GM23338 (cell line): ENCODE measurements around the gene SLC39A11. TPM values are rescaled to one million over a fixed set of nuclear protein-coding genes. Genes with fewer than 3 reads are reported as not detected.

Experiments
- ATAC-seq: fragments of 200-7000 bp; cut with Tn5 transposase; 3 replicates; pipeline ENCODE4 v1.9.1; 2020
- DNase-seq: peaks from one replicate; pipeline ENCODE4 v3.0.0-alpha.2; 2015; ENCODE audit warnings: low spot score
- H2AFZ ChIP-seq: fragments of 200-600 bp; sonication (generic); 2 replicates; pipeline ENCODE4 v1.8.0; 2016; ENCODE audit warnings: antibody characterized with exemption, mild to moderate bottlenecking, moderate library complexity
- H3F3A ChIP-seq: fragments of 200-600 bp; sonication (generic); replicated peaks from 2 replicates; pipeline ENCODE4 v1.8.0; 2017; ENCODE audit warnings: antibody characterized with exemption, mixed run types, low read depth
- H3K27ac ChIP-seq: fragments of 200-600 bp; sonication (generic); 2 replicates; pipeline ENCODE4 v1.6.1; 2016; ENCODE audit warnings: low read depth
- H3K27me3 ChIP-seq: fragments of 200-600 bp; sonication (generic); 2 replicates; pipeline ENCODE4 v1.8.0; 2016; ENCODE audit warnings: mild to moderate bottlenecking, mixed run types, moderate library complexity; ENCODE audit not compliant: insufficient read depth
- H3K36me3 ChIP-seq: fragments of 200-600 bp; sonication (generic); 2 replicates; pipeline ENCODE4 v1.8.0; 2016; ENCODE audit warnings: mild to moderate bottlenecking; ENCODE audit not compliant: insufficient read depth
- H3K4me1 ChIP-seq: fragments of 200-600 bp; sonication (generic); 2 replicates; pipeline ENCODE4 v1.8.0; 2016; ENCODE audit warnings: mild to moderate bottlenecking, moderate library complexity; ENCODE audit not compliant: insufficient read depth
- H3K4me2 ChIP-seq: fragments of 200-600 bp; sonication (generic); 2 replicates; pipeline ENCODE4 v1.7.1; 2017; ENCODE audit warnings: mixed run types
- H3K4me3 ChIP-seq: fragments of 200-600 bp; sonication (generic); 2 replicates; pipeline ENCODE4 v1.6.1; 2016; ENCODE audit warnings: mixed run types
- H3K79me2 ChIP-seq: fragments of 200-600 bp; sonication (generic); replicated peaks from 2 replicates; pipeline ENCODE4 v1.8.0; 2017; ENCODE audit warnings: mild to moderate bottlenecking; ENCODE audit not compliant: insufficient read depth
- H3K9me2 ChIP-seq: fragments of 200-600 bp; sonication (generic); 2 replicates; pipeline ENCODE4 v1.8.0; 2017; ENCODE audit not compliant: insufficient read depth
- H4K20me1 ChIP-seq: fragments of 200-600 bp; sonication (generic); replicated peaks from 2 replicates; pipeline ENCODE4 v1.8.0; 2017; ENCODE audit warnings: mild to moderate bottlenecking; ENCODE audit not compliant: insufficient read depth
- H3K27ac Mint-ChIP-seq: 2 replicates; pipeline ENCODE4 v1.8.0; 2020; ENCODE audit warnings: inconsistent platforms, mild to moderate bottlenecking, moderate library complexity, mixed read lengths
- H3K27me3 Mint-ChIP-seq: 3 replicates; pipeline ENCODE4 v1.8.0; 2022; ENCODE audit warnings: low read depth, mild to moderate bottlenecking, moderate library complexity, mixed read lengths, inconsistent platforms; ENCODE audit not compliant: insufficient read depth, poor library complexity
- H3K36me3 Mint-ChIP-seq: 3 replicates; pipeline ENCODE4 v1.8.0; 2021; ENCODE audit warnings: low read depth, mild to moderate bottlenecking, inconsistent platforms, moderate library complexity, mixed read lengths
- H3K4me1 Mint-ChIP-seq: 3 replicates; pipeline ENCODE4 v1.8.0; 2020; ENCODE audit warnings: mild to moderate bottlenecking, inconsistent platforms, mixed read lengths
- H3K4me3 Mint-ChIP-seq: 3 replicates; pipeline ENCODE4 v1.8.0; 2021; ENCODE audit warnings: moderate library complexity, mild to moderate bottlenecking, inconsistent platforms, mixed read lengths
- H3K9me3 Mint-ChIP-seq: 3 replicates; pipeline ENCODE4 v1.8.0; 2020; ENCODE audit warnings: moderate library complexity, mild to moderate bottlenecking, inconsistent platforms, mixed read lengths
- CREB1 ChIP-seq: fragments of 250-450 bp; sonication (Bioruptor Pico); IDR thresholded peaks from 2 replicates; pipeline ENCODE4 v1.5.0; 2020; ENCODE audit warnings: low read depth, mild to moderate bottlenecking, moderate library complexity
- EZH2 ChIP-seq: fragments of 200-600 bp; sonication (generic); IDR thresholded peaks from one replicate; pipeline ENCODE4 v1.8.0; 2017; ENCODE audit warnings: antibody characterized with exemption, mild to moderate bottlenecking, low read depth; ENCODE audit not compliant: unreplicated experiment
- EZH2phosphoT487 ChIP-seq: fragments of 200-600 bp; sonication (generic); IDR thresholded peaks from one replicate; pipeline ENCODE4 v1.8.1; 2018; ENCODE audit warnings: antibody characterized with exemption; ENCODE audit not compliant: unreplicated experiment
- NANOG ChIP-seq: IDR thresholded peaks from 2 replicates; pipeline ENCODE4 v1.6.1; 2016; ENCODE audit warnings: antibody characterized with exemption, borderline replicate concordance
- POLR2AphosphoS5 ChIP-seq: IDR thresholded peaks from 2 replicates; pipeline ENCODE4 v1.6.1; 2016; ENCODE audit warnings: antibody characterized with exemption, low read depth
- STAT1 ChIP-seq: IDR thresholded peaks from one replicate; pipeline ENCODE4 v1.6.1; 2016; ENCODE audit warnings: antibody characterized with exemption; ENCODE audit not compliant: unreplicated experiment
- ZNF114 ChIP-seq: fragments of 250-450 bp; sonication (Bioruptor Pico); IDR thresholded peaks from 2 replicates; pipeline ENCODE4 v1.5.0; 2020; ENCODE audit warnings: mild to moderate bottlenecking, moderate library complexity
- ZNF331 ChIP-seq: fragments of 250-450 bp; sonication (Bioruptor Pico); IDR thresholded peaks from 2 replicates; pipeline ENCODE4 v1.5.0; 2020; ENCODE audit warnings: low read depth, mild to moderate bottlenecking, moderate library complexity
- polyA plus RNA-seq: library from polyadenylated mRNA; unstranded; fragments of >200 nt; fragmentation: Nextera tagmentation; extraction: Ambion mirVana; gene quantifications from 2 replicates; pipeline ENCODE4 v1.2.1, GENCODE V29; 2016
- total RNA-seq: library from RNA; depleted of rRNA; stranded (reverse); fragments of >200 nt; shearing (Covaris generic); gene quantifications from 2 replicates; pipeline ENCODE4 v1.2.3, GENCODE V29; 2014
- TF ChIP-seq, protein P1 (sequence below): fragments of 250-450 bp; sonication (Bioruptor Pico); IDR thresholded peaks from 2 replicates; pipeline ENCODE4 v1.5.0; 2020; ENCODE audit warnings: mild to moderate bottlenecking, moderate library complexity
- TF ChIP-seq, protein P2 (sequence below): IDR thresholded peaks from one replicate; pipeline ENCODE4 v1.6.1; 2018; ENCODE audit warnings: antibody characterized with exemption; ENCODE audit not compliant: unreplicated experiment
- TF ChIP-seq, protein P3 (sequence below), 2 experiments: fragments of 200-600 bp in 1 of 2; sonication (generic) in 1 of 2; conservative IDR thresholded peaks; 2 replicates each; pipeline versions ENCODE4 v1.5.1 to v1.6.1; 2016 to 2017; ENCODE audit warnings: antibody characterized with exemption in 2 of 2, low read depth in 2 of 2, mild to moderate bottlenecking in 2 of 2, moderate library complexity in 1 of 2

Gene SLC39A11
- total and polyA plus RNA-seq, 2 experiments from 2014 or later, result 10.8 to 18.1 TPM

DNA sequence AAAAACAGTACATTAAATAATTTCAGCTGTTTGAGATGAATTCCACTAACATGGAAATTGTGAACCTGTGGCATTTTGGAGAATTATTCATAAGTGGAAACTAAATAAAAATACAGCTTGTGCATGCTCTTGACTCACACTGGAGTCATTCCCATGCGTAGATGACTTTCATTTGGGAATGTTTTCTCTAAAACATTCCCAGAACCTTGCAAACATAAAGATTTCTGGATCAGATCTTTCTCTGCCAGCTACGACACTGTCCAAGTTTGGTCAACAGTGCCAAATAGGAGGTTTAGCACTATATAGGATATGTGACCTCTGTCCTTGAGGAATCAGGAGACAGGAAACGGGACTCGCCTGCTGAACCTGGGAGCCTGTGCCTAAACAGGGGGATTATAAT is 400.9 kb downstream of the SLC39A11 start:
- H3K27ac ChIP-seq, result no peak overlapping the region
- no peak overlapping the region for H3K4me2 ChIP-seq
- H3K36me3 Mint-ChIP-seq, result no peaks in the 10 kb centered on the region; the same call in 2 of the 3 replicates
- no peak for TF ChIP-seq POLR2AphosphoS5
- TF ChIP-seq EZH2, result no peak
- TF ChIP-seq, protein P1, sequence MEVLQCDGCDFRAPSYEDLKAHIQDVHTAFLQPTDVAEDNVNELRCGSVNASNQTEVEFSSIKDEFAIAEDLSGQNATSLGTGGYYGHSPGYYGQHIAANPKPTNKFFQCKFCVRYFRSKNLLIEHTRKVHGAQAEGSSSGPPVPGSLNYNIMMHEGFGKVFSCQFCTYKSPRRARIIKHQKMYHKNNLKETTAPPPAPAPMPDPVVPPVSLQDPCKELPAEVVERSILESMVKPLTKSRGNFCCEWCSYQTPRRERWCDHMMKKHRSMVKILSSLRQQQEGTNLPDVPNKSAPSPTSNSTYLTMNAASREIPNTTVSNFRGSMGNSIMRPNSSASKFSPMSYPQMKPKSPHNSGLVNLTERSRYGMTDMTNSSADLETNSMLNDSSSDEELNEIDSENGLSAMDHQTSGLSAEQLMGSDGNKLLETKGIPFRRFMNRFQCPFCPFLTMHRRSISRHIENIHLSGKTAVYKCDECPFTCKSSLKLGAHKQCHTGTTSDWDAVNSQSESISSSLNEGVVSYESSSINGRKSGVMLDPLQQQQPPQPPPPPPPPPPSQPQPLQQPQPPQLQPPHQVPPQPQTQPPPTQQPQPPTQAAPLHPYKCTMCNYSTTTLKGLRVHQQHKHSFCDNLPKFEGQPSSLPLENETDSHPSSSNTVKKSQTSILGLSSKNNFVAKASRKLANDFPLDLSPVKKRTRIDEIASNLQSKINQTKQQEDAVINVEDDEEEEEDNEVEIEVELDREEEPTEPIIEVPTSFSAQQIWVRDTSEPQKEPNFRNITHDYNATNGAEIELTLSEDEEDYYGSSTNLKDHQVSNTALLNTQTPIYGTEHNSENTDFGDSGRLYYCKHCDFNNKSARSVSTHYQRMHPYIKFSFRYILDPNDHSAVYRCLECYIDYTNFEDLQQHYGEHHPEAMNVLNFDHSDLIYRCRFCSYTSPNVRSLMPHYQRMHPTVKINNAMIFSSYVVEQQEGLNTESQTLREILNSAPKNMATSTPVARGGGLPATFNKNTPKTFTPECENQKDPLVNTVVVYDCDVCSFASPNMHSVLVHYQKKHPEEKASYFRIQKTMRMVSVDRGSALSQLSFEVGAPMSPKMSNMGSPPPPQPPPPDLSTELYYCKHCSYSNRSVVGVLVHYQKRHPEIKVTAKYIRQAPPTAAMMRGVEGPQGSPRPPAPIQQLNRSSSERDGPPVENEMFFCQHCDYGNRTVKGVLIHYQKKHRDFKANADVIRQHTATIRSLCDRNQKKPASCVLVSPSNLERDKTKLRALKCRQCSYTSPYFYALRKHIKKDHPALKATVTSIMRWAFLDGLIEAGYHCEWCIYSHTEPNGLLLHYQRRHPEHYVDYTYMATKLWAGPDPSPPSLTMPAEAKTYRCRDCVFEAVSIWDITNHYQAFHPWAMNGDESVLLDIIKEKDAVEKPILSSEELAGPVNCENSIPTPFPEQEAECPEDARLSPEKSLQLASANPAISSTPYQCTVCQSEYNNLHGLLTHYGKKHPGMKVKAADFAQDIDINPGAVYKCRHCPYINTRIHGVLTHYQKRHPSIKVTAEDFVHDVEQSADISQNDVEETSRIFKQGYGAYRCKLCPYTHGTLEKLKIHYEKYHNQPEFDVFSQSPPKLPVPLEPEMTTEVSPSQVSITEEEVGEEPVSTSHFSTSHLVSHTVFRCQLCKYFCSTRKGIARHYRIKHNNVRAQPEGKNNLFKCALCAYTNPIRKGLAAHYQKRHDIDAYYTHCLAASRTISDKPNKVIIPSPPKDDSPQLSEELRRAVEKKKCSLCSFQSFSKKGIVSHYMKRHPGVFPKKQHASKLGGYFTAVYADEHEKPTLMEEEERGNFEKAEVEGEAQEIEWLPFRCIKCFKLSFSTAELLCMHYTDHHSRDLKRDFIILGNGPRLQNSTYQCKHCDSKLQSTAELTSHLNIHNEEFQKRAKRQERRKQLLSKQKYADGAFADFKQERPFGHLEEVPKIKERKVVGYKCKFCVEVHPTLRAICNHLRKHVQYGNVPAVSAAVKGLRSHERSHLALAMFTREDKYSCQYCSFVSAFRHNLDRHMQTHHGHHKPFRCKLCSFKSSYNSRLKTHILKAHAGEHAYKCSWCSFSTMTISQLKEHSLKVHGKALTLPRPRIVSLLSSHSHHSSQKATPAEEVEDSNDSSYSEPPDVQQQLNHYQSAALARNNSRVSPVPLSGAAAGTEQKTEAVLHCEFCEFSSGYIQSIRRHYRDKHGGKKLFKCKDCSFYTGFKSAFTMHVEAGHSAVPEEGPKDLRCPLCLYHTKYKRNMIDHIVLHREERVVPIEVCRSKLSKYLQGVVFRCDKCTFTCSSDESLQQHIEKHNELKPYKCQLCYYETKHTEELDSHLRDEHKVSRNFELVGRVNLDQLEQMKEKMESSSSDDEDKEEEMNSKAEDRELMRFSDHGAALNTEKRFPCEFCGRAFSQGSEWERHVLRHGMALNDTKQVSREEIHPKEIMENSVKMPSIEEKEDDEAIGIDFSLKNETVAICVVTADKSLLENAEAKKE (CRISPR knock-in tag), result no peak
- TF ChIP-seq CREB1 (CRISPR knock-in tag), result no peak
- no peak for TF ChIP-seq NANOG
- TF ChIP-seq, protein P2, sequence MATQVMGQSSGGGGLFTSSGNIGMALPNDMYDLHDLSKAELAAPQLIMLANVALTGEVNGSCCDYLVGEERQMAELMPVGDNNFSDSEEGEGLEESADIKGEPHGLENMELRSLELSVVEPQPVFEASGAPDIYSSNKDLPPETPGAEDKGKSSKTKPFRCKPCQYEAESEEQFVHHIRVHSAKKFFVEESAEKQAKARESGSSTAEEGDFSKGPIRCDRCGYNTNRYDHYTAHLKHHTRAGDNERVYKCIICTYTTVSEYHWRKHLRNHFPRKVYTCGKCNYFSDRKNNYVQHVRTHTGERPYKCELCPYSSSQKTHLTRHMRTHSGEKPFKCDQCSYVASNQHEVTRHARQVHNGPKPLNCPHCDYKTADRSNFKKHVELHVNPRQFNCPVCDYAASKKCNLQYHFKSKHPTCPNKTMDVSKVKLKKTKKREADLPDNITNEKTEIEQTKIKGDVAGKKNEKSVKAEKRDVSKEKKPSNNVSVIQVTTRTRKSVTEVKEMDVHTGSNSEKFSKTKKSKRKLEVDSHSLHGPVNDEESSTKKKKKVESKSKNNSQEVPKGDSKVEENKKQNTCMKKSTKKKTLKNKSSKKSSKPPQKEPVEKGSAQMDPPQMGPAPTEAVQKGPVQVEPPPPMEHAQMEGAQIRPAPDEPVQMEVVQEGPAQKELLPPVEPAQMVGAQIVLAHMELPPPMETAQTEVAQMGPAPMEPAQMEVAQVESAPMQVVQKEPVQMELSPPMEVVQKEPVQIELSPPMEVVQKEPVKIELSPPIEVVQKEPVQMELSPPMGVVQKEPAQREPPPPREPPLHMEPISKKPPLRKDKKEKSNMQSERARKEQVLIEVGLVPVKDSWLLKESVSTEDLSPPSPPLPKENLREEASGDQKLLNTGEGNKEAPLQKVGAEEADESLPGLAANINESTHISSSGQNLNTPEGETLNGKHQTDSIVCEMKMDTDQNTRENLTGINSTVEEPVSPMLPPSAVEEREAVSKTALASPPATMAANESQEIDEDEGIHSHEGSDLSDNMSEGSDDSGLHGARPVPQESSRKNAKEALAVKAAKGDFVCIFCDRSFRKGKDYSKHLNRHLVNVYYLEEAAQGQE, result no peak
- no peak for TF ChIP-seq EZH2phosphoT487
- TF ChIP-seq, protein P3, sequence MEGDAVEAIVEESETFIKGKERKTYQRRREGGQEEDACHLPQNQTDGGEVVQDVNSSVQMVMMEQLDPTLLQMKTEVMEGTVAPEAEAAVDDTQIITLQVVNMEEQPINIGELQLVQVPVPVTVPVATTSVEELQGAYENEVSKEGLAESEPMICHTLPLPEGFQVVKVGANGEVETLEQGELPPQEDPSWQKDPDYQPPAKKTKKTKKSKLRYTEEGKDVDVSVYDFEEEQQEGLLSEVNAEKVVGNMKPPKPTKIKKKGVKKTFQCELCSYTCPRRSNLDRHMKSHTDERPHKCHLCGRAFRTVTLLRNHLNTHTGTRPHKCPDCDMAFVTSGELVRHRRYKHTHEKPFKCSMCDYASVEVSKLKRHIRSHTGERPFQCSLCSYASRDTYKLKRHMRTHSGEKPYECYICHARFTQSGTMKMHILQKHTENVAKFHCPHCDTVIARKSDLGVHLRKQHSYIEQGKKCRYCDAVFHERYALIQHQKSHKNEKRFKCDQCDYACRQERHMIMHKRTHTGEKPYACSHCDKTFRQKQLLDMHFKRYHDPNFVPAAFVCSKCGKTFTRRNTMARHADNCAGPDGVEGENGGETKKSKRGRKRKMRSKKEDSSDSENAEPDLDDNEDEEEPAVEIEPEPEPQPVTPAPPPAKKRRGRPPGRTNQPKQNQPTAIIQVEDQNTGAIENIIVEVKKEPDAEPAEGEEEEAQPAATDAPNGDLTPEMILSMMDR (conservative IDR thresholded peaks at IDR 0.05; ENCODE audit: low read depth in 2 of 2), result no peak
- no peak for TF ChIP-seq STAT1
- TF ChIP-seq ZNF114, result no peak
- no peak for TF ChIP-seq ZNF331 (CRISPR knock-in tag)
- H2AFZ ChIP-seq, result no peak overlapping the region
- H3K36me3 ChIP-seq, result no peaks in the 10 kb centered on the region
- ATAC-seq, result no peak
- H3K4me1 Mint-ChIP-seq, result no peaks in the 10 kb centered on the region
- H3K27me3 Mint-ChIP-seq, result no peaks in the 10 kb centered on the region
- H3K4me3 Mint-ChIP-seq, result no peak overlapping the region
- H3K79me2 ChIP-seq, result no peaks in the 10 kb centered on the region
- no peaks in the 10 kb centered on the region for H3K4me1 ChIP-seq
- no peaks in the 10 kb centered on the region for H4K20me1 ChIP-seq
- H3K9me3 Mint-ChIP-seq, result no peaks in the 10 kb centered on the region
- no peaks in the 10 kb centered on the region for H3K27me3 ChIP-seq
- H3K9me2 ChIP-seq, result no peaks in the 10 kb centered on the region
- no peak overlapping the region for H3K4me3 ChIP-seq
- no peak for DNase-seq
- no peaks in the 10 kb centered on the region for H3F3A ChIP-seq
- no peak overlapping the region for H3K27ac Mint-ChIP-seq
